Stimulated activated naive CD4-positive, alpha-beta T cell treated with Interleukin-2 at 50 U/mL for 16 hours (primary cell): ENCODE results near the gene LIN7C.
"Not testable (repeated sequence)": the region's sequence is repeated elsewhere in the genome, so short reads cannot be mapped to it uniquely, and the experiment has no call there.

Experiments
- DNase-seq: peaks from one replicate; lab custom pipeline; 2025; lab: John Stamatoyannopoulos, UW

The LIN7C gene

GRCh38 chr11:27506200-27507182, at the start of gene LIN7C:
Gene LIN7C, minus strand, starts transcription at chr11:27506769. Its CDS starts 17 bp downstream, at chr11:27506752.
- DNase-seq = peak; percentile 96

GRCh38 chr11:27555264-27555663, 48.7 kb upstream of the LIN7C start:
- no peak for DNase-seq

DNA sequence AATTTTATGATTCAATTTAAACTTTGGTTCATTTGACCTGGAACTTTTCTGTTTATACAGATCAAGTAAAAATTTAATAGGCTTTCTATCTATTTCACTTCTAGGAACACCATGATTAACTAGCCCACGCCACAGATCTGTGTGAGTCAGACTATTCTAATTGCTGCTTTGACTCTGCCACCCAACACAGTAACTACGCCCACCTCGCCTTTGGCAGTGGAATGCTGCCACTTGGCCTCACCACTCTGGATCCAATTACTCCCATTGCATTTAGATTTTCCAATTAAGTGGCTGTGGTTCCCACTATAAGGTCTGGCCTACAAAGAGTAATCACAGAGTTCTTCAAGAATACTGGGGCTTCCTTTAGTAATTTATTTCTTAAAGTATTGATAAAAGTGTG, 46.6 kb upstream of the LIN7C start:
- no peak for DNase-seq

- no peak for DNase-seq
Measured at GRCh38 chr11:27552341-27552740, 45.8 kb upstream of the LIN7C start.

DNA sequence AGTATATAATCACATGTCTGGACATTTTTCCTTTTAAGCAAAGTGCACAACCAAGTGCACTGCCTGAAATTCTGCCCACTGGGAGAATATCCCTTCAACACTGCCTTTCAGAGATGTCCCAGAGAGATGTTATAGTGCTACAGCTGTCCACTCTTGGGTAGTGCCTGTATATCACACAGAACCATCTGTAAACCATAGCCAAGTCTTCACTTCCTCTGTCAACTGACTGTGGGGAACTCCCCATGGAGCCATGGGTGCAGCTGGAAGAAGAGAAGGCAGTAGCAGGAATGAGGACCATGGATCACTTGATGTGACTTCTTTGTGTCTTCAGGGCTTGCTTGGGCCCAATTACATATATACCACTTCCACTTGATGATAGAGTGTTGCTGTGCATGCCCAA, 44.6 kb upstream of the LIN7C start:
- DNase-seq = no peak

DNA sequence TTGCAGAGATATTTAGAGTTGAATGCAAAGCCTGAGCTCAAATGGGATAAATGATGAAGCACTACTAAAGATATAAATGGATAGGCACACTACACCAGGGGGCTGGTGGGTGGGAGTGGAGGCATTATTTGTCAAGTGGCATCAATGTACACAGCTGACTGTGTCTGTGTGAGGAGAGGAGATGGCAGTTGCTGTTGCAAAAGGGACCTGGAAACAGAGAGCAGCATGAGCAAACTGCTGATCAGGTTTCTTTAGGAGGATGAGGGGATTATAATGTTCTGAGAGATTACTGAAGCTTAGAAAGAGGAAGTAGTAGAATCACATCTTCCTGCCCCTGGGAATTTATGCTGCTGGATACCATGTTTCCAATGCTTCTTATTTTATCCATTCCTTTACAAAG, 39.4 kb upstream of the LIN7C start:
- no peak for DNase-seq

- no peak for DNase-seq
Measured at GRCh38 chr11:27545035-27545434, 38.5 kb upstream of the LIN7C start.

- no peak for DNase-seq
Measured at GRCh38 chr11:27541790-27542189, 35.2 kb upstream of the LIN7C start.

DNA sequence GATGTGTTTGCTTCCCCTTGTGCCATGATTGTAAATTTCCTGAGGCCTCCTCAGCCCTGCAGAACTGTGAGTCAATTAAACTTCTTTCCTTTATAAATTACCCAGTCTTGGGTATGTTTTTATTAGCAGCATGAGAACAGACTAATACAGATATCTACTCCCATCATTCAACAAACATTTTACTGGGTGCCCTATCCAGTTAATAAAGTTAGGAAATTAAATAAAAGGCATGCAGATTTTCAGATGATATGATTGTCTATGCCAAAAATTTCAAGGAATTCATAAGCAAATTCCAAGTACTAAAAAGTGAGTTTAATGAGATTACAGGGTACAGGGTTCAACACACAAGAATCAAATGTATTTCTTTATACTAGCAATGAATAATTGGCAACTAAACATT, 33.5 kb upstream of the LIN7C start:
- DNase-seq = no peak

DNA sequence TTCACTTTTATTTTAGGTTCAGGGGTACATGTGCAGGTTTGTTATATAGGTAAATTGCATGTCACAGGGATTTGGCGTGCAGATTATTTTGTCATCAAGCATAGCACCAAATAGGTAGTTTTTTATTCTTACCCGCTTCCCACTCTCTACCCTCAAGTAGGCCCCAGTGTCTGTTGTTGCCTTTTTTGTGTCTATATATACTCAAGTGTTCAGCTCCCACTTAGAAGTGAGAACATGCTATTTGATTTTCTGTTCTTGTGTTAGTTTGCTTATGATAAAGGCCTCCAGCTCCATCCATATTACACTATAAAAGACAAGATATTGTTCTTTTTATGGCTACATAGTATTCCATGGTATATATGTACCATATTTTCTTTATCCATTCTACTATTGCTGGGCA, 28.5 kb upstream of the LIN7C start:
- no peak for DNase-seq

- no peak for DNase-seq
Measured at GRCh38 chr11:27532652-27533325, 26.2 kb upstream of the LIN7C start.

GRCh38 chr11:27528712-27529111, 22.1 kb upstream of the LIN7C start:
- DNase-seq = no peak

DNA sequence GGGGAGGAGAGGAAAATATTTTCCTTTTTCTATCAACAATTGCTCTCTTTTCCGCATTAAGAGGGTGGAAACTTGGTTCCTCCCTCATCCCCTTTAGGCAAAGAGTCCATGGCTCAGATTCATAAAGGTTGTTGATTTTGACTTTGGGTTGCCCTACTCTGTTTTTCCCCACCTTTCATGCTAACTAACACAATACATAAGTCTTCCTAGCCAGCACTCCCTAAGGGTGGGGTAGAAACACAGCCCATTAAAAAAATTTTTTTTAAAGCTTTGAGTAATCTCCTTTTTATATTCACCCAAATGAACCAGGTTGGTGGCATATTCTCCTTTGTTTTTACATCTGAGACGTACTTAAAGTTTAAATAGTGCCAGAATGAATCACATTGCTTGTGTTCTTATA, 20.0 kb upstream of the LIN7C start:
- no peak for DNase-seq

DNA sequence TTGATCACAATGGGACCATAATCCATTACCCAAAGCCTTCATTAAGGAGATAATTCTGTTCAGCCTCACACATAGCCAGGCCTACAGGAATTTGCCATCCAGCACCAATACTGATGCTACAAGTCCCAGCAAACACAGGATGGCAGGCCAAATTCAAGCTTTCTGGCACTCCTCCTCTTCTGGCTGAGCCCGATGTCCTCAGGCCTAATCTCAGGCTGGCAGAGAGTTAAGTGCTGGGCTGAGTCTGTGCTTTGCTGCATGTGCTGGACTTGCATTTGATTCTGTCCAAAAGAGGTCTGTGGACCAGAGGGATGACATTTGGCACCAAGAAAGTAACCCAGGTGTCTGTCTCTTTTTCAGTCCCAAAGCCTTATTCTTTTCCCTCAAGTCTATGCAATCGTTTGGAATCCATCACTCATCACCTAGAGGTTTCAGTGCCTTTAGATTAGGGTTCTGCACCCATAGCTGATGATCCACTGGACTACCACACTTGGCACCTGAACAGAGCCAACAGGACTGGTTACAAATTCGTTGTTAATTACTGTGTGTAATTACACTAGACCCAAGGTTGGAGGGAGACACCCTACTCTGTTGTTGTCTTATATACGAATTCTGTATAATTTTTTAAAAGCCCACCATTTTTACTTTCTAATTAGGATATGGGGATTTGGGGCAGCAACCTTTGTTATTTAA, 19.4 kb upstream of the LIN7C start:
- DNase-seq = no peak

- no peak for DNase-seq
Measured at GRCh38 chr11:27524155-27524554, 17.6 kb upstream of the LIN7C start.

DNA sequence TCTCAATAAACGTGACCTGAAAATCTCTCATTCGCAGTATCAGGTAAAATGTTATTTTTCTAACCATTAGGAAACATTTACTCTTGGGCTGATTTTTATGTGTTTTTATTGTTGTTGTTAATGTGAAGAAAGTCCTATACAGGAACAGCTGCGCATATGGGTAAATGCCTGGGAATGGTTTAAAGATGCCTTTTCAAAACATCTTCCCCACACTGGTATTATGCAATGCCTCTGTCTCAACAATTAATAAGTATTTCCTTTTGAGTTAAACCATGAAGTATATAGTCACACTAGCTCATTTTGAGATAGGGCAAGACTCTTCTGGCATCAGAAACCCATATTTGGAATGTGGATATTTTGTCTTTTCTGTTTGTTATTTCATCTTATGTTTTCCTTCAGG, 13.7 kb upstream of the LIN7C start:
- no peak for DNase-seq

DNA sequence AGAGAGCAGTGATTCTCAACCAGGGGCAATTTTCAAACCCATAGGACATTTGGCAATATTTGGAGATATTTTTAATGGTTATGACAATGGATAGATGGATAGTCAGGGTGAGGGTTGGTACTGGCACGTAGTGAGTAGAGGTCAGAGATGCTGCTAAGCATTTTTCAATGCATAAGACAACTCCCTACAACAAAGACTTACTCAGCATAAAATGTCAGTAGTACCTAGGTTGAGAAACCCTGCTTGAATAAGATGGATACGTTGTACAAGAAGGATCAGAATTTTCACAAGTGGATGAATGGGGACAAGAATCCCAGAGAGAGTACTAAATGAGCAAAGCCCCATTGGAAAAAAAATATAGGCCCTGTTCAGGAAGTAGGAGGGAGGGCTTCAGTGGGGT, 11.9 kb upstream of the LIN7C start:
- DNase-seq = no peak

DNA sequence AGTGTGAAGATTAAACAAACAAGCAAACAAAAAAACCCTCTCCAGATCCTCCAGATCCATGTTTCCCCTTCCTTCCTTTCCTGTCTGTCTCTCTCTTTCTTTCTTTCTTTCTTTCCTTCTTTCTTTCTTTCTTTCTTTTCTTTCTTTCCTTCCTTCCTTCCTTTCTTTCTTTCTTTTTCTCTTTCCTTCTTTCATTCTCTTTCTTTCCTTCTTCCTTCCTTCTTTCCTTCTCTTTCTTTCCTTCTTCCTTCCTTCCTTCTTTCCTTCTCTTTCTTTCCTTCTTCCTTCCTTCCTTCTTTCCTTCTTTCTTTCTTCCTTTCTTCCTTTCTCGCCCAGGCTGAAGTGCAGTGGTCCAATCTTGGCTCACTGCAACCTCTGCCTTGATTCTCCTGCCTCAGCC, 10.9 kb upstream of the LIN7C start:
- not testable (repeated sequence) for DNase-seq

GRCh38 chr11:27514558-27514957, 8.0 kb upstream of the LIN7C start:
- DNase-seq = no peak

- no peak for DNase-seq
Measured at GRCh38 chr11:27514076-27514475, 7.5 kb upstream of the LIN7C start.

GRCh38 chr11:27513389-27513788, 6.8 kb upstream of the LIN7C start:
- DNase-seq = no peak

- DNase-seq = no peak
Measured at GRCh38 chr11:27512238-27512637, 5.7 kb upstream of the LIN7C start.

DNA sequence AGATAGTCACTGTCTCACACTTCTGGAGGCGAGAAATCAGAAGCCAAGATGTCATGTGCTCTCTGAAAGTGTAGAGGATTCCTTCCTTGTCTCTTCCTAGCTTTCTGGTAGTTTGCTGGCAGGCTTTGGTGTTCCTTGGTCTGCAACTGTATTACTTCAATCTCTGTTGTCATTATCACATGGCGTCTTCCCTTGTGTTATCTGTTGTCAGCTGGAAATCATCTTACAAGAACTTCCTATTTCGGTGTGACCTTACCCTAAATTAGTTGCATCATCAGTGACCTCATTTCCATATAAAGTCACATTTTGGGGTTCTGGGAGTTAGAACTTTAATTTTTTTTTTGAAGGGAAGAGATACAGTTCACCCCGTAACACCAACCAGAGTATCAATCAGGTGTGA, 3.3 kb upstream of the LIN7C start:
- no peak for DNase-seq
